H1 (cell line): ENCODE measurements around the gene EFCAB10. TPM values are rescaled to one million over a fixed set of nuclear protein-coding genes. Genes with fewer than 3 reads are reported as not detected.

Experiments
- CTCF ChIA-PET: fragments of 300-600 bp; sonication (Branson Sonifier 250); formaldehyde crosslinking; loops from one replicate; lab custom pipeline; 2021; ENCODE audit not compliant: partially characterized antibody; lab: Charles Lee
- POLR2A ChIA-PET: fragments of 300-600 bp; sonication (Branson Sonifier 250); formaldehyde crosslinking; loops from one replicate; lab custom pipeline; 2021; ENCODE audit warnings: inconsistent platforms; ENCODE audit not compliant: partially characterized antibody; lab: Charles Lee
- DNase-seq, 2 experiments: peaks; one replicate each; pipeline versions ENCODE4 v3.0.0 to v3.0.0-alpha.2; 2010 to 2022; ENCODE audit warnings: low spot score in 2 of 2, low read depth in 1 of 2, mixed read lengths in 1 of 2
- FAIRE-seq: peaks from 2 replicates; lab custom pipeline; 2011; peaks lifted over from hg19 to GRCh38; lab: Jason Lieb, UNC
- H2AFZ ChIP-seq: 2 replicates; pipeline ENCODE4 v1.8.1; 2012; ENCODE audit warnings: low read length, inconsistent platforms
- H2AK5ac ChIP-seq: 2 replicates; pipeline ENCODE4 v1.6.1; 2013; ENCODE audit warnings: low read depth, low read length
- H2BK120ac ChIP-seq: replicated peaks from 2 replicates; pipeline ENCODE3; 2013; ENCODE audit warnings: low read depth, low read length, inconsistent platforms
- H2BK12ac ChIP-seq: 2 replicates; pipeline ENCODE4 v1.6.1; 2013; ENCODE audit warnings: low read depth, low read length
- H2BK15ac ChIP-seq: 2 replicates; pipeline ENCODE4 v1.6.1; 2013; ENCODE audit warnings: low read length
- H2BK20ac ChIP-seq: 2 replicates; pipeline ENCODE4 v1.6.1; 2013; ENCODE audit warnings: low read length
- H2BK5ac ChIP-seq: 2 replicates; pipeline ENCODE4 v1.6.1; 2013; ENCODE audit warnings: low read depth, low read length
- H3K14ac ChIP-seq: 2 replicates; pipeline ENCODE4 v1.6.1; 2013; ENCODE audit warnings: inconsistent platforms; ENCODE audit not compliant: insufficient read length
- H3K18ac ChIP-seq: 2 replicates; pipeline ENCODE4 v1.6.1; 2013; ENCODE audit warnings: low read length; ENCODE audit errors: extremely low read depth
- H3K23ac ChIP-seq: 2 replicates; pipeline ENCODE4 v1.6.1; 2013; ENCODE audit warnings: inconsistent platforms; ENCODE audit not compliant: insufficient read length
- H3K23me2 ChIP-seq: 2 replicates; pipeline ENCODE4 v1.6.1; 2013; ENCODE audit warnings: low read depth, low read length
- H3K27ac ChIP-seq: 2 replicates; pipeline ENCODE4 v1.6.1; 2011; ENCODE audit warnings: low read depth, low read length, inconsistent platforms
- H3K27me3 ChIP-seq, 4 experiments: replicated peaks in 1 of 4; 1 replicate in 1 of 4; 2 replicates in 3 of 4; pipeline versions ENCODE4 v1.6.1 to v1.8.1; 2011 to 2013; ENCODE audit warnings: low read length in 3 of 4, mild to moderate bottlenecking in 3 of 4, inconsistent platforms in 2 of 4, mixed read lengths in 2 of 4, moderate library complexity in 1 of 4; ENCODE audit not compliant: control insufficient read depth in 3 of 4, insufficient read depth in 3 of 4; ENCODE audit errors: extremely low read depth in 1 of 4
- H3K36me3 ChIP-seq, 4 experiments: 2 replicates each; pipeline versions ENCODE4 v1.6.1 to v1.8.1; 2011 to 2013; ENCODE audit warnings: mild to moderate bottlenecking in 4 of 4, low read length in 3 of 4, moderate library complexity in 2 of 4, control low read depth in 1 of 4, inconsistent platforms in 1 of 4; ENCODE audit not compliant: insufficient read depth in 4 of 4, control insufficient read depth in 2 of 4
- H3K4ac ChIP-seq: replicated peaks from 2 replicates; pipeline ENCODE3; 2013; ENCODE audit warnings: low read length, low read depth, mixed read lengths, inconsistent platforms; ENCODE audit not compliant: insufficient read length
- H3K4me1 ChIP-seq, 4 experiments: replicated peaks in 1 of 4; 1 replicate in 1 of 4; 2 replicates in 3 of 4; pipeline versions ENCODE4 v1.6.1 to v1.8.1; 2011 to 2013; ENCODE audit warnings: low read length in 3 of 4, inconsistent platforms in 2 of 4, mixed read lengths in 1 of 4; ENCODE audit not compliant: insufficient read depth in 4 of 4, control insufficient read depth in 3 of 4
- H3K4me2 ChIP-seq, 2 experiments: 2 replicates each; pipeline versions ENCODE4 v1.6.1 to v1.8.1; 2011 to 2013; ENCODE audit warnings: low read depth in 2 of 2, low read length in 2 of 2, control low read depth in 1 of 2, inconsistent platforms in 1 of 2, mild to moderate bottlenecking in 1 of 2; ENCODE audit not compliant: insufficient read depth in 1 of 2
- H3K4me3 ChIP-seq, 4 experiments: fragments of 200-600, 300-600 bp in 1 of 4; sonication (generic), shearing (Covaris generic), sonication (Bioruptor Twin) in 1 of 4; 2 replicates each; pipeline versions ENCODE4 v1.5.1 to v1.8.1; 2011 to 2016; ENCODE audit warnings: low read length in 4 of 4, low read depth in 3 of 4, control low read depth in 2 of 4, inconsistent platforms in 2 of 4, mild to moderate bottlenecking in 2 of 4, mixed read lengths in 1 of 4, moderate library complexity in 1 of 4; ENCODE audit not compliant: insufficient read depth in 2 of 4; ENCODE audit errors: extremely low read depth in 1 of 4
- H3K56ac ChIP-seq: replicated peaks from 2 replicates; pipeline ENCODE3; 2013; ENCODE audit warnings: low read depth, mild to moderate bottlenecking, mixed read lengths, low read length, inconsistent platforms; ENCODE audit not compliant: insufficient read length
- H3K79me1 ChIP-seq: 2 replicates; pipeline ENCODE4 v1.6.1; 2013; ENCODE audit warnings: low read depth, low read length, control low read depth
- H3K79me2 ChIP-seq, 2 experiments: 2 replicates each; pipeline versions ENCODE4 v1.6.1 to v1.8.1; 2012 to 2013; ENCODE audit warnings: low read length in 2 of 2, mild to moderate bottlenecking in 2 of 2, inconsistent platforms in 1 of 2; ENCODE audit not compliant: insufficient read depth in 2 of 2, control insufficient read depth in 1 of 2
- H3K9ac ChIP-seq, 4 experiments: replicated peaks in 1 of 4; 1 replicate in 1 of 4; 2 replicates in 3 of 4; pipeline versions ENCODE4 v1.6.1 to v1.8.1; 2011 to 2013; ENCODE audit warnings: low read depth in 3 of 4, low read length in 3 of 4, control low read depth in 2 of 4, mild to moderate bottlenecking in 2 of 4, moderate library complexity in 2 of 4, inconsistent platforms in 1 of 4; ENCODE audit errors: extremely low read depth in 1 of 4
- H3K9me3 ChIP-seq, 2 experiments: 2 replicates each; pipeline versions ENCODE4 v1.6.1 to v1.8.1; 2012 to 2013; ENCODE audit warnings: mild to moderate bottlenecking in 2 of 2, moderate library complexity in 2 of 2, control low read depth in 1 of 2, inconsistent platforms in 1 of 2, low read depth in 1 of 2, low read length in 1 of 2, mixed read lengths in 1 of 2; ENCODE audit not compliant: insufficient read depth in 2 of 2
- H4K20me1 ChIP-seq, 2 experiments: replicated peaks in 1 of 2; 2 replicates each; pipeline versions ENCODE3 to v1.8.1; 2011 to 2013; ENCODE audit warnings: inconsistent platforms in 2 of 2, low read length in 2 of 2, mild to moderate bottlenecking in 1 of 2; ENCODE audit not compliant: insufficient read depth in 2 of 2, control insufficient read depth in 1 of 2
- H4K5ac ChIP-seq: 2 replicates; pipeline ENCODE4 v1.6.1; 2013; ENCODE audit warnings: low read length, low read depth, mixed read lengths, inconsistent platforms; ENCODE audit not compliant: insufficient read length
- H4K8ac ChIP-seq: 2 replicates; pipeline ENCODE4 v1.8.0; 2013; ENCODE audit warnings: mild to moderate bottlenecking, moderate library complexity, low read length, inconsistent platforms; ENCODE audit not compliant: insufficient read depth; ENCODE audit errors: extremely low read depth
- H4K91ac ChIP-seq: replicated peaks from 2 replicates; pipeline ENCODE3; 2013; ENCODE audit warnings: low read length, mixed read lengths, inconsistent platforms; ENCODE audit not compliant: insufficient read length
- GABPA ChIP-seq: IDR thresholded peaks from 2 replicates; pipeline ENCODE4 v1.6.1; 2011; ENCODE audit warnings: mild to moderate bottlenecking, low read length, moderate library complexity, borderline replicate concordance; ENCODE audit not compliant: insufficient read depth
- RAD21 ChIP-seq, 2 experiments: IDR thresholded peaks in 1 of 2; conservative IDR thresholded peaks in 1 of 2; 2 replicates each; pipeline ENCODE4 v1.6.1; 2011; ENCODE audit warnings: low read depth in 2 of 2, low read length in 2 of 2, improper control_type of control experiment in 1 of 2, inconsistent platforms in 1 of 2, mild to moderate bottlenecking in 1 of 2, moderate library complexity in 1 of 2
- SAP30 ChIP-seq: fragments of 300-600 bp; sonication (generic); IDR thresholded peaks from 2 replicates; pipeline ENCODE4 v1.7.1; 2012; ENCODE audit warnings: low read length, moderate library complexity, mild to moderate bottlenecking, inconsistent platforms; ENCODE audit not compliant: insufficient read depth, insufficient replicate concordance
- SIN3A ChIP-seq, 2 experiments: IDR thresholded peaks in 1 of 2; conservative IDR thresholded peaks in 1 of 2; 2 replicates each; pipeline ENCODE4 v1.6.1; 2011 to 2012; ENCODE audit warnings: low read length in 2 of 2, improper control_type of control experiment in 1 of 2, low read depth in 1 of 2, mild to moderate bottlenecking in 1 of 2
- SP1 ChIP-seq: IDR thresholded peaks from 2 replicates; pipeline ENCODE4 v1.6.1; 2011; ENCODE audit warnings: low read depth, low read length
- TEAD4 ChIP-seq: IDR thresholded peaks from 2 replicates; pipeline ENCODE4 v1.6.1; 2012; ENCODE audit warnings: low read depth, low read length, inconsistent platforms, mixed read lengths
- YY1 ChIP-seq: IDR thresholded peaks from 2 replicates; pipeline ENCODE4 v1.6.1; 2011; ENCODE audit warnings: low read depth, mild to moderate bottlenecking, low read length
- WGBS, 2 experiments: shearing (Covaris generic) in 1 of 2; methylation state at CpG; one replicate each; pipeline versions ENCODE4 v1.1.6 to v1.1.7; 2013 to 2015; ENCODE audit warnings: low lambda C conversion rate in 2 of 2, mixed read lengths in 2 of 2, inconsistent platforms in 1 of 2, low coverage in 1 of 2, missing lambda C conversion rate in 1 of 2; ENCODE audit not compliant: insufficient replicate concordance in 2 of 2, insufficient coverage in 1 of 2, insufficient read length in 1 of 2; ENCODE audit errors: extremely low coverage in 1 of 2, missing lambda C conversion rate in 1 of 2; 5-methylcytosine and 5-hydroxymethylcytosine counted together
- polyA plus RNA-seq, 7 experiments: library from polyadenylated mRNA; depleted of rRNA in 3 of 7; stranded (reverse) in 5 of 7; unstranded in 2 of 7; fragments of >200 nt in 5 of 7; fragments of 200-250 nt in 2 of 7; gene quantifications; 1 replicate in 5 of 7; 2 replicates in 1 of 7; 4 replicates in 1 of 7; pipeline versions ENCODE4 v1.2.1 to v1.2.3, GENCODE V29; 2011 to 2013; ENCODE audit warnings: missing spikeins in 2 of 7, mixed read lengths in 2 of 7
- total RNA-seq: library from RNA; stranded (reverse); fragmentation: NEBNext Ultra II Directional; extraction: Animal tissue kit (Norgen Biotek cat#: 25700); gene quantifications from 2 replicates; pipeline ENCODE4 v1.2.1, GENCODE V29; 2021
- TF ChIP-seq, protein P1 (sequence below), 3 experiments: IDR thresholded peaks; 1 replicate in 2 of 3; 2 replicates in 1 of 3; pipeline versions ENCODE4 v1.5.1 to v1.6.1; 2011; ENCODE audit warnings: low read length in 3 of 3, mild to moderate bottlenecking in 3 of 3, inconsistent platforms in 2 of 3, low read depth in 1 of 3, moderate library complexity in 1 of 3; ENCODE audit not compliant: insufficient read depth in 1 of 3; ENCODE audit errors: control extremely low read depth in 1 of 3

The EFCAB10 gene
- total and polyA plus RNA-seq, 2 of the 8 experiments (the other 6 are each of a cell fraction or from before 2014, with no cell fraction given) = 0.80 to 3.1 TPM

DNA sequence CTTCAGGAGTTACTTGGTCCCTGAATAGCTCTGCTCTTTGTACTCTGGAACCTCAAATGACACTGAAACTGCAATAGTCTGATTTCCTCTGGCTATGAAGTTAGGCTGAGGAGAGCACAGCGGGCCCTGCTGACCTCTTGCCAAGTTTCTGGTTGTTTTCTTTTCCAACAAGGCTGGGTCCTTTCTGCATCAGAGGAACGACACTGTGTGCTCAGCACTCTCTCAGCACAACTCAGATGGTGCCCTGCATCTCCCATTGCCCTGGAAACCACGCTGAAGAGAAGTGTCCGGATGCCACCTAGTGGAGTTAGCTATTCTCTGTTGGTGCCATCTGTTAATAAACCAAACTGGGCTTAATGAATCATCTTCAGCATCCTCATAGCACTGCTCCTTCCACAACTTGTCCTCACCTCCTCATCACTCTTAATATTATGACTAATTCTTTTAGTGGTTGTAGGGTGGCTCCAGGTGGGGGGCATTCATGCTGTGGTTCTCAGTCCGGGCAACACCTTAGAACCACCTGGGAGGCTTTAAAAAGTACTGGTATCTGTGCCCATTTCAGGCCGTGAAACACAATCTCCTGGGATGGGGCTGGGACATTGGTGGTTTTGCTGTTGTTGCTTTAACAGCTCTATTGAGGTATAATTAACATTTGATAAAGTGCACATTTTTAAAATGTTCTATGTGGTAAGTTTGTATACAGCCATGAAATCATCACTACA is 8.2 kb upstream of the EFCAB10 start:
- H3K4ac ChIP-seq = no peak overlapping the region
- no peaks in the 10 kb centered on the region for H3K27me3 ChIP-seq
- no peaks in the 10 kb centered on the region for H3K23me2 ChIP-seq
- H2BK20ac ChIP-seq = no peak overlapping the region
- no peak overlapping the region for H3K9ac ChIP-seq
- FAIRE-seq (peak; percentile 95), DNase-seq (no peak)
- H2AK5ac ChIP-seq = no peak overlapping the region
- H4K8ac ChIP-seq = no peak overlapping the region
- H4K91ac ChIP-seq = no peak overlapping the region
- WGBS, 2 experiments = 54% methylated on average over 6 of the region's 6 CpGs; no CpG with 5 or more reads in 1 of the 2 experiments
- H2AFZ ChIP-seq = peak overlapping the region; percentile 29; the same call in 1 of the 2 replicates
- TF ChIP-seq TEAD4 (no peak), SIN3A (conservative IDR thresholded peaks at IDR 0.05 in 1 of 2, IDR thresholded peaks at IDR 0.05 in 1 of 2; ENCODE audit: low read depth in 1 of 2, low read length in 2 of 2) (peak in 1 of 2 experiments; percentile 75; a peak in 1 of 4 replicates), YY1 (peak; percentile 32; the same call in 1 of the 2 replicates), RAD21 (IDR thresholded peaks at IDR 0.05 in 1 of 2, conservative IDR thresholded peaks at IDR 0.05 in 1 of 2; ENCODE audit: low read depth in 2 of 2, low read length in 2 of 2) (peak; percentile 93 to 95), SAP30 (no peak), SP1 (no peak), GABPA (no peak)
- TF ChIP-seq, protein P1, sequence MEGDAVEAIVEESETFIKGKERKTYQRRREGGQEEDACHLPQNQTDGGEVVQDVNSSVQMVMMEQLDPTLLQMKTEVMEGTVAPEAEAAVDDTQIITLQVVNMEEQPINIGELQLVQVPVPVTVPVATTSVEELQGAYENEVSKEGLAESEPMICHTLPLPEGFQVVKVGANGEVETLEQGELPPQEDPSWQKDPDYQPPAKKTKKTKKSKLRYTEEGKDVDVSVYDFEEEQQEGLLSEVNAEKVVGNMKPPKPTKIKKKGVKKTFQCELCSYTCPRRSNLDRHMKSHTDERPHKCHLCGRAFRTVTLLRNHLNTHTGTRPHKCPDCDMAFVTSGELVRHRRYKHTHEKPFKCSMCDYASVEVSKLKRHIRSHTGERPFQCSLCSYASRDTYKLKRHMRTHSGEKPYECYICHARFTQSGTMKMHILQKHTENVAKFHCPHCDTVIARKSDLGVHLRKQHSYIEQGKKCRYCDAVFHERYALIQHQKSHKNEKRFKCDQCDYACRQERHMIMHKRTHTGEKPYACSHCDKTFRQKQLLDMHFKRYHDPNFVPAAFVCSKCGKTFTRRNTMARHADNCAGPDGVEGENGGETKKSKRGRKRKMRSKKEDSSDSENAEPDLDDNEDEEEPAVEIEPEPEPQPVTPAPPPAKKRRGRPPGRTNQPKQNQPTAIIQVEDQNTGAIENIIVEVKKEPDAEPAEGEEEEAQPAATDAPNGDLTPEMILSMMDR (IDR thresholded peaks at IDR 0.05; ENCODE audit: control extremely low read depth in 1 of 3, insufficient read depth in 1 of 3, low read depth in 1 of 3, low read length in 3 of 3) = peak; percentile 51 to 91 (median 77)
- no peak overlapping the region for H3K56ac ChIP-seq
- 0 out of 4 replicates have a peak, but pooled peaks cover 0 to 3% of the 10 kb centered on the region in 2 experiments for H3K9me3 ChIP-seq
- no peak overlapping the region for H3K4me2 ChIP-seq
- no peak overlapping the region for H3K27ac ChIP-seq
- no peaks in the 10 kb centered on the region for H3K79me1 ChIP-seq
- peaks cover 0 to 2% (median 0%) of the 10 kb centered on the region in 4 experiments; a peak in 1 of 7 replicates for H3K4me1 ChIP-seq
- no peak overlapping the region for H3K23ac ChIP-seq
- no peaks in the 10 kb centered on the region for H4K20me1 ChIP-seq
- no peak overlapping the region for H2BK15ac ChIP-seq
- H4K5ac ChIP-seq = no peak overlapping the region
- no peaks in the 10 kb centered on the region for H3K79me2 ChIP-seq
- no peak overlapping the region for H3K14ac ChIP-seq
- CTCF ChIA-PET = interaction anchor here (0.8 to 2.9 kb wide), 22 partner anchors 8 to 609 kb away, joined by 3 to 13 read pairs (median 4); partner anchors contain the start of genes EFCAB10 and RINT1
- H3K4me3 ChIP-seq = no peak overlapping the region
- H2BK12ac ChIP-seq = no peak overlapping the region
- H2BK5ac ChIP-seq = no peak overlapping the region
- H3K36me3 ChIP-seq = no peaks in the 10 kb centered on the region
- POLR2A ChIA-PET = interaction anchor here (1.2 kb wide), 1 partner anchor 26 kb away, joined by 3 read pairs; no protein-coding TSS in a partner anchor
- no peak overlapping the region for H2BK120ac ChIP-seq
- H3K18ac ChIP-seq = no peak overlapping the region
